H7 (cell line): ENCODE measurements around the gene NUDT21. TPM values are rescaled to one million over a fixed set of nuclear protein-coding genes. Genes with fewer than 3 reads are reported as not detected.
"Not testable (repeated sequence)": the region's sequence is repeated elsewhere in the genome, so short reads cannot be mapped to it uniquely, and the experiment has no call there.

Source experiments
- DNase-seq: peaks from one replicate; pipeline ENCODE4 v3.0.0; 2012
- H3K27me3 ChIP-seq: 2 replicates; pipeline ENCODE4 v1.6.0; 2011; ENCODE audit warnings: mild to moderate bottlenecking, low read length; ENCODE audit not compliant: control insufficient read depth, insufficient read depth
- H3K36me3 ChIP-seq: replicated peaks from 2 replicates; pipeline ENCODE4 v1.5.1; 2011; ENCODE audit warnings: low read length; ENCODE audit not compliant: control insufficient read depth, insufficient read depth
- H3K4me3 ChIP-seq: 2 replicates; pipeline ENCODE4 v1.5.1; 2011; ENCODE audit warnings: low read depth, mild to moderate bottlenecking, control low read depth, low read length, moderate library complexity; ENCODE audit not compliant: insufficient read depth
- total RNA-seq: library from RNA; depleted of rRNA; stranded (reverse); fragments of >200 nt; shearing (Covaris generic); gene quantifications from 2 replicates; pipeline ENCODE4 v1.2.3, GENCODE V29; 2014

Gene NUDT21
- total RNA-seq, 1 experiment from 2014 or later, result 160 TPM

DNA sequence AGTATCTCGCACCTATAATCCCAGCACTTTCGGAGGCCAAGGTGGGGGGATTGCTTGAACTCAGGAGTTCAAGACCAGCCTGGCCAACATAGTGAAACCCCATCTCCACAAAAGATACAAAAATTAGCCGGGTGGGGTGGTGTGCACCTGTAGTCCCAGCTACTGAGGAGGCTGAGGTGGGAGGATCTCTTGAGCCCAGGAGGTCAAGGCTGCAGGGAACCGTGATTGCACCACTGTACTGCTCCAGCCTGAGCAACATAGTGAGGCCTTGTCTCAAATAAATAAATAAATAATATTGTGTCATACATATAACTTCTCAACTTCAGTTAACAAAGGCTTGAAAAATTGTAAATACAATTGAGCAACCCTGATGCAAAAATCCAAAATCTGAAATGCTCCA lies 34.0 kb downstream of the NUDT21 start:
- H3K27me3 ChIP-seq, result no peaks in the 10 kb centered on the region
- no peak for DNase-seq
- H3K36me3 ChIP-seq, result no peaks in the 10 kb centered on the region
- H3K4me3 ChIP-seq, result no peak overlapping the region

DNA sequence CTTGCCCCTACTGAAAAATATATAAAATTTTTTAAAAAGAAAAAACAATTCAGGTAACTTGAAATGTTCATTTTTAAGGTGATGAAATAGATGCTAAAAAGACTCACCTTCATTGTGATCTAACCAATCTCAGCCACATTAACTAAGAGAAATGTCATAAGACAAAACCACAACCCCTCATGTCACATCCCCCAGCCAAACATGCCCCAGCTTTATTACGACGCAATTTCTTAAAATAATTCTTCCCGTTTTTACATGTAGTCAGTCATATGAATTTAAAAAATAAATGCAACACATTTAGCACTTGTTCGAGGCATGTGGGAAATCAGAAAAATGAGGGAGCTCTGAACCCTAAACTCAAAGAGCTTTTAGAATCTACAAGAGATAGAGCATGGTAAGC lies 35.3 kb downstream of the NUDT21 start:
- Histone ChIP-seq H3K27me3 (no peaks in the 10 kb centered on the region), H3K4me3 (no peak overlapping the region), H3K36me3 (no peaks in the 10 kb centered on the region; the same call in none of the 2 replicates)
- no peak for DNase-seq

DNA sequence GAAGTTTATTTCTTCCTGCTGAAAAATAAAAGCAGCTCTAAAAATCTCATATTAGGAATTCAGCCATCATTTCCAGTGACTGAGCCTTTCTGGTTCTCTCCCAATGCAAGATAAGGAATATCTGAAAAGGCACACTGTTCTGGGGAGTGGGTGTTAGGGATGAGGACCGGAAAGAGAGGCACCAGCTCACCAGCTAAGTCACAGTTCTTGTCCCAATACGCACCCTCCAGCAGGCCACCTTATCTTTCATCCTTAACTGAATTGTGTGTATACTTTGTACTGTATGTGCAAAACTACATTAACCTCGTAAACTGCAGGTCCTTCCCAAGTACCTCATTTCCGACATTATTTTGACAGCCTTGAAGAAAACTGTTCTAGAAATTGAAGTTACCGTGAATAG lies 36.8 kb downstream of the NUDT21 start:
- DNase-seq, result no peak
- H3K36me3 ChIP-seq, result no peaks in the 10 kb centered on the region; the same call in none of the 2 replicates
- H3K4me3 ChIP-seq, result no peak overlapping the region
- H3K27me3 ChIP-seq, result no peaks in the 10 kb centered on the region

DNA sequence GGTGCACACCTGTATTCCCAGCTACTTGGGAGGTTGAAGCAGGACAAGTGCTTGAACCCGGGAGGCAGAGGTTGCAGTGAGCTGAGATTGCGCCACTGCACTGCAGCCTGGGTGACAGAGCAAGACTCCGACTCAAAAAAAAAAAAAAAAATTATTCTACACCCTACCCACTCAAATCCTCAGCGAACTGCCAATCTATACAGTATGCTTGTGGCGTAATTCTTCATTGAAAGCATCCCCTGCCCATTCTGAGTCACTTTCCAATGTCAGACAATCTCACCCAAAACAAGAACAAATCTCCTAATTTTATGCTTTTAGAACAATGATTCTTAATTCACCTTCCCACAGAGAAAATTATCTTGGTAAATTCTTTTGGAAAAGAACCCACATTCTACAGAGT lies 37.8 kb downstream of the NUDT21 start:
- Histone ChIP-seq H3K27me3 (no peaks in the 10 kb centered on the region), H3K4me3 (no peak overlapping the region), H3K36me3 (no peaks in the 10 kb centered on the region; the same call in none of the 2 replicates)
- DNase-seq, result no peak

DNA sequence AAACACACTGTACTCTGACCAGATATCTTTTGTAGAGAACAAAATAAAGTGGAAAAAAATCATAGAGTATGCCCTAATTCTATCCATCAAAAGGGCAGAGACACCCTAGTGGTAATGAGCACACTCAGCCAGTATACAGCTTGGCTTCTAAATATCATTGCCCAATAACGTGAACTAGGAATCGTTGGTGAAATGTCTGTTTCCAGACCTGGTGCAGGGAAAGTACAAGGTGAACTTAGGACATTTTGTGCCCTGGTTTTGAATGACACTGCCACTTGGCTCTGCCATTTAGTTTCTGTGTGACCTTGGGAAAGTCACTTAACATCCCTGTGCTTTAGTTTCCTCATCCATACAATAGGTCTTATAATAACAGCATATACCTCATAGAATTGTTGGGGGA lies 39.5 kb downstream of the NUDT21 start:
- Histone ChIP-seq H3K4me3 (no peak overlapping the region), H3K27me3 (no peaks in the 10 kb centered on the region), H3K36me3 (no peaks in the 10 kb centered on the region; the same call in none of the 2 replicates)
- no peak for DNase-seq

DNA sequence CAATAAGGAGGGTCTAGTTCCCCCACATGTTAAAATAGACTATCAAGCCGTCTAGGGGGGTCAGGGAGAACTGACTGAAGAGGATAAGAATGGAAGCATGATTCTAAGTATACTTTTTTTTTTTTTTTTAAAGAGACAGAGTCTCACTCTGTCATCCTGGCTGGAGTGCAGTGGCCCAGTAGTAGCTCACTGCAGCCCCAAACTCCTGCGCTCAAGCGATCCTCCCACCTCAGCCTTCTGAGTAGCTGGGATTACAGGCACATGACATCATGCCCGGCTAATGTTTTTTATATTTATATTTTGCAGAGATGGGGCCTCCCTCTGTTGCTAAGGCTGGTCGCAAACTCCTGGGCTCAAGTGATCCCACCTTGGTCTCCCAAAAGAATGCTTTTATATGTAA lies 40.0 kb downstream of the NUDT21 start:
- no peaks in the 10 kb centered on the region; the same call in none of the 2 replicates for H3K36me3 ChIP-seq
- DNase-seq, result no peak
- H3K4me3 ChIP-seq, result no peak overlapping the region
- no peaks in the 10 kb centered on the region for H3K27me3 ChIP-seq

DNA sequence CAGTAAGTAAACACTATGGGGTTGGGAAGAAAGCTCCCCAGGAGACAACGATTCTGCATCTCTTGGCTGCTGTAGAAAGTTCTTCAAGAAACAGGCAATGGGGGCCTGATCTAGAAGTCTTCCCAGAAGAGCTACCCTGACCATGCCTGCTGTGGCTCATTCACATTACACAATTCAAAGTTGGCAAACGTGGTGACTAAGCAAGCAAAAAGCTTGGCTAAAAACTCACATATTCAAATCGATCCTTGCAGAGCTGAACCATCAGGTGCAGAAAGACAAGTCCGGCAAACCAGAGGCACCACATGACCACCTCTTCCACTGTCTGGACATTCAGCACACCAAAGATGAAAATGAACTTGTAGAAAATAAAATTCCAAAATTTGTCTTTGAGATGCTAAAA lies 41.9 kb downstream of the NUDT21 start:
- Histone ChIP-seq H3K27me3 (no peaks in the 10 kb centered on the region), H3K4me3 (no peak overlapping the region), H3K36me3 (peaks cover 2% of the 10 kb centered on the region)
- no peak for DNase-seq

GRCh38 chr16:56408379-56409098 lies 42.6 kb downstream of the NUDT21 start:
- no peak for DNase-seq
- Histone ChIP-seq H3K36me3 (peaks cover 2% of the 10 kb centered on the region), H3K4me3 (no peak overlapping the region), H3K27me3 (no peaks in the 10 kb centered on the region)

- Histone ChIP-seq H3K27me3 (no peaks in the 10 kb centered on the region), H3K4me3 (no peak overlapping the region), H3K36me3 (peaks cover 9% of the 10 kb centered on the region)
- DNase-seq, result no peak
These were observed 45.0 kb downstream of the NUDT21 start for GRCh38 chr16:56405977-56406672.

DNA sequence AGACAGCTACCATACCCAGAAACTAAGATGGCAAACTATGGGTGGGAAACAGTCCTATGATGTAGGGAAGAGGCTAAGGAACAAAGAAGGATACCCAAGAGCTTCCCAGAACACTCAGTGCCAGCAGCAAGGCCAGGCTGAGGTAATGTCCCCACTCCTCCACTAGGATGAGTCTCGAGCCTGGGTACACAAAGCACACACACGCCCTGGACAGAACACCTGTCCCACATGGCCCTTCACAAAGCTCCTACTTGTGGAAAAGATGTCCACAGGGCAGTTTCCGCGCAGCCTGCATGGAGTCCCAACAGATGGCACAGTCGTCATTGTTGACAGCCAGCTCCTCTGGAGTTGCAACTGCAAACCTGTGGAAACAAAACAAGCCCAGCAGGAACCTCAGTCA lies 49.6 kb downstream of the NUDT21 start:
- DNase-seq, result peak; percentile 56
- Histone ChIP-seq H3K4me3 (no peak overlapping the region), H3K36me3 (peaks cover 9% of the 10 kb centered on the region), H3K27me3 (no peaks in the 10 kb centered on the region)

DNA sequence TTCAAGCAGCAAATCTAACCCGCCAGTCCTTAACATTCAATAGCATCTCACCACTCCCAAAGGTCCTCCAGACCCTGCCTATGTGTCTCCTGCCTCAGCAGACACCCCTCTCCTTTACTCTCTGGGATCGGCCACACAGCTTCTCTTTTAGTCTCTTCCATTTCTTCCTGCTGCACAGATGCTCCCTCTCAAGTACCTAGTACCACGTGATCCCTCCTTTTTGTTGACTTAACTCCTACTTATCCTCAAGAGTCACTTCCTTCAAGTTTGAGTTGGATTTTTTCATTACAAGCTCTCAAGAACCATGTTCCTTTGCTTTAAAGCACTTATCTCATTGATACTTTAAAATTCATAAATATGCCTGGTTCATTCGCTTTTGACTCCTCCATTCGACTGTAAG lies 50.7 kb downstream of the NUDT21 start:
- DNase-seq, result no peak
- no peak overlapping the region for H3K4me3 ChIP-seq
- H3K36me3 ChIP-seq, result peaks cover 9% of the 10 kb centered on the region
- no peaks in the 10 kb centered on the region for H3K27me3 ChIP-seq

DNA sequence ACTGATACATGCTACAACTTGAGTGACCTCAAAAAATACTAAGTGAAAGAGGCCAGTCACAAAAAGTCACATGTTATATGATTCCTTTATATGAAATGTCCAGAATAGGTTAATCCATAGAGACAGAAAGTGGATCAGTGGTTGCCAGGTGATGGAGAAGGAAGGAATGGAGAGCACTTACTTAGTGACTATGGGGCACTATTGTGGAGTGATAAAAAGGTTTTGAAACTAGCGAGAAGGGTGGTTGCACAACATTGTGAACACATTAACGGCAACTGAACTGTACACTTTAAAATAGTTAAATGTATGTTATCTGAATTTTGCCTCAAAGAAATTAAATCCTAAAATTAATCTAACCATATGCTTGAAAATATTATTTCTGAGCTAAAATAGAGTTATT lies 51.6 kb downstream of the NUDT21 start:
- no peak for DNase-seq
- no peak overlapping the region for H3K4me3 ChIP-seq

DNA sequence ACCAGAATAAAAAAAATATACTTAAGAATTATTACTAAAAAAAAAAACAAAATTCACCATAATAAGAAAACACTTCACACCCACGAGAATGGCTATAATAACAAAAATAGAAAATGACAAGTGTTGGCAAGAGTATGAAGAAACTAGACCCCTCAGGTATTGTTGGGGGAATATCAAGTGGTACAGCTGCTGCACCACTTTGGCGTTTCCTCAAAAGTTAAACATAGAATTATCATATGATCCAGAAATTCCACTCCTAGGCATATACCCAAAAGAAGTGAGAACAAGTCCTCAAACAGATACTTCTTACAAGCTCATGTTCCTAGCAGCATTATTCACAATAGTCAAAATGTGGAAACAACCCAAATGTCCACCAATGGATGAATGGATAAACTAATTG lies 52.1 kb downstream of the NUDT21 start:
- no peak overlapping the region for H3K4me3 ChIP-seq
- H3K27me3 ChIP-seq, result no peaks in the 10 kb centered on the region

More for the DNA sequence above, 51.6 kb downstream of the NUDT21 start:
- peaks cover 7% of the 10 kb centered on the region for H3K36me3 ChIP-seq
- no peaks in the 10 kb centered on the region for H3K27me3 ChIP-seq

GRCh38 chr16:56396724-56397123 lies 54.4 kb downstream of the NUDT21 start:
- DNase-seq, H3K27me3 ChIP-seq, H3K4me3 ChIP-seq, H3K36me3 ChIP-seq: not testable (repeated sequence)

More for the DNA sequence above, 52.1 kb downstream of the NUDT21 start:
- H3K36me3 ChIP-seq, result peaks cover 7% of the 10 kb centered on the region
- DNase-seq, result no peak

GRCh38 chr16:56389554-56389953 lies 61.6 kb downstream of the NUDT21 start:
- DNase-seq, result no peak
- peaks cover 10% of the 10 kb centered on the region for H3K36me3 ChIP-seq
- H3K4me3 ChIP-seq, result no peak overlapping the region
- H3K27me3 ChIP-seq, result no peaks in the 10 kb centered on the region
